Measurements from ENCODE around the gene TMEM132D. TPM values are rescaled to one million over a fixed set of nuclear protein-coding genes. Genes with fewer than 3 reads are reported as not detected.

Gene TMEM132D
- total and polyA plus RNA-seq, 4 donors = 0.01 to 0.14 (median 0.08) TPM

DNA sequence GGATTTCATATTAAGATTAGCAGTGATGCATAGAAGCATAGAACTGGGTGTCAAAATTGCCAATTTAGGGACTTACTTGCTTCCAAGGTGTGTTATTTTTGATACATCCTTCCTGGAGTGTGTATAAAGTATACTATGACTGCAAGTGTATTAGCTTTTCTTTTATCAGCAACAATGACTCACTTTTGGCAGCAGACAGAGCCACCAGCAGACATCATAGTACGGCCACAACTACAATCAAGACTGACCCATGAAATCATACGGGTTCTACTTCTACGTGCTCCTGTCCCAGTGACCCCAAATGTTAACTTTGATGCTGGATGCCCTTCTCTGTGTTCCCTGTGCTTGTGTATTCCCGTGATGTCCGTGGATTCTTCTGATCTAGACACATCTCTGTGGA lies 443.9 kb downstream of the TMEM132D start:
- Histone ChIP-seq H3K4me3 (ENCODE audit: low read depth in 1 of 3, low read length in 3 of 3) (no peak overlapping the region), H3K36me3 (ENCODE audit: control insufficient read depth in 4 of 4, insufficient read depth in 3 of 4, low read depth in 1 of 4, low read length in 3 of 4) (no peaks in the 10 kb centered on the region), H3K27ac (ENCODE audit: low read depth in 1 of 2, low read length in 2 of 2) (no peak overlapping the region), H3K4me1 (ENCODE audit: control insufficient read depth in 4 of 4, insufficient read depth in 4 of 4, low read length in 3 of 4) (no peaks in the 10 kb centered on the region), H3K9me3 (ENCODE audit: control insufficient read depth in 4 of 4, low read length in 3 of 4) (no peaks in the 10 kb centered on the region), H3K27me3 (ENCODE audit: control insufficient read depth in 4 of 4, insufficient read depth in 4 of 4, low read length in 3 of 4) (peaks cover 0 to 2% (median under 1%) of the 10 kb centered on the region in 4 donors), H3K9ac (ENCODE audit: low read depth in 1 of 2, low read length in 2 of 2) (no peak overlapping the region)
- WGBS = 66% methylated on average over 5 of the region's 5 CpGs
- DNase-seq (ENCODE audit: low spot score) = no peak
- TF ChIP-seq JUND (IDR thresholded peaks at IDR 0.05) (no peak), HNF4A (conservative IDR thresholded peaks at IDR 0.05) (no peak), SP1 (IDR thresholded peaks at IDR 0.05) (no peak), RAD21 (IDR thresholded peaks at IDR 0.05) (no peak), YY1 (IDR thresholded peaks at IDR 0.05) (no peak), TAF1 (conservative IDR thresholded peaks at IDR 0.05) (no peak), NR2F2 (IDR thresholded peaks at IDR 0.05) (no peak), EGR1 (IDR thresholded peaks at IDR 0.05; ENCODE audit: low read depth in 2 of 2) (no peak), RXRA (IDR thresholded peaks at IDR 0.05) (no peak)
- TF ChIP-seq, protein P1, sequence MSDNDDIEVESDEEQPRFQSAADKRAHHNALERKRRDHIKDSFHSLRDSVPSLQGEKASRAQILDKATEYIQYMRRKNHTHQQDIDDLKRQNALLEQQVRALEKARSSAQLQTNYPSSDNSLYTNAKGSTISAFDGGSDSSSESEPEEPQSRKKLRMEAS (IDR thresholded peaks at IDR 0.05) = no peak
- TF ChIP-seq, protein P2, sequence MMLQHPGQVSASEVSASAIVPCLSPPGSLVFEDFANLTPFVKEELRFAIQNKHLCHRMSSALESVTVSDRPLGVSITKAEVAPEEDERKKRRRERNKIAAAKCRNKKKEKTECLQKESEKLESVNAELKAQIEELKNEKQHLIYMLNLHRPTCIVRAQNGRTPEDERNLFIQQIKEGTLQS (IDR thresholded peaks at IDR 0.05) = no peak

DNA sequence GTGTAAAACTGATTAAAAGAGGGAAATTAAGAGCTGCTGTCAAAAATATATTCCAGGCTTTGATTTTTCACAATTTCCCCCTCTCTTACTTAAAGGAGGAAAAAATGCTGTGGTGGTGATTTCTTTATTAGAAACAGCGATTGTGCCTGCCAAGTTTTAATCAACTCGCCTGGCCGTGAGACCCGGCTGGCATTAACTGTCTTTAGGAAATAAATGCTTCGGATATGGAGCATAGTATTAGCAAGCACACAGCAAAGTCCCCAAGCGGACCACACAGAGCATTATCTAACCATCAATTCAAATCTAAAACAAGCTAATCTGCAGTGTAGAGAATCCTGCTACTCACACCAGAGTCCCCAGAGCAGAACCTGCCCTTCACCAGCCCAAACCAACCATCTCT lies 457.1 kb downstream of the TMEM132D start:
- 68% methylated on average over 6 of the region's 6 CpGs for WGBS
- Histone ChIP-seq H3K4me1 (ENCODE audit: control insufficient read depth in 4 of 4, insufficient read depth in 4 of 4, low read length in 3 of 4) (no peaks in the 10 kb centered on the region), H3K9ac (ENCODE audit: low read depth in 1 of 2, low read length in 2 of 2) (no peak overlapping the region), H3K9me3 (ENCODE audit: control insufficient read depth in 4 of 4, low read length in 3 of 4) (no peaks in the 10 kb centered on the region), H3K36me3 (ENCODE audit: control insufficient read depth in 4 of 4, insufficient read depth in 3 of 4, low read depth in 1 of 4, low read length in 3 of 4) (no peaks in the 10 kb centered on the region), H3K27ac (ENCODE audit: low read depth in 1 of 2, low read length in 2 of 2) (no peak overlapping the region), H3K4me3 (ENCODE audit: low read depth in 1 of 3, low read length in 3 of 3) (no peak overlapping the region), H3K27me3 (ENCODE audit: control insufficient read depth in 4 of 4, insufficient read depth in 4 of 4, low read length in 3 of 4) (peaks cover 0 to 1% (median 0%) of the 10 kb centered on the region in 4 donors)
- TF ChIP-seq FOXA2 (IDR thresholded peaks at IDR 0.05) = no peak
- no peak for TF ChIP-seq GABPA (IDR thresholded peaks at IDR 0.05 in 1 of 2, conservative IDR thresholded peaks at IDR 0.05 in 1 of 2)
- no peak for TF ChIP-seq HNF4G (IDR thresholded peaks at IDR 0.05)
- no peak for TF ChIP-seq YY1 (IDR thresholded peaks at IDR 0.05)
- TF ChIP-seq NR2F2 (IDR thresholded peaks at IDR 0.05) = no peak
- DNase-seq (ENCODE audit: low spot score) = no peak

DNA sequence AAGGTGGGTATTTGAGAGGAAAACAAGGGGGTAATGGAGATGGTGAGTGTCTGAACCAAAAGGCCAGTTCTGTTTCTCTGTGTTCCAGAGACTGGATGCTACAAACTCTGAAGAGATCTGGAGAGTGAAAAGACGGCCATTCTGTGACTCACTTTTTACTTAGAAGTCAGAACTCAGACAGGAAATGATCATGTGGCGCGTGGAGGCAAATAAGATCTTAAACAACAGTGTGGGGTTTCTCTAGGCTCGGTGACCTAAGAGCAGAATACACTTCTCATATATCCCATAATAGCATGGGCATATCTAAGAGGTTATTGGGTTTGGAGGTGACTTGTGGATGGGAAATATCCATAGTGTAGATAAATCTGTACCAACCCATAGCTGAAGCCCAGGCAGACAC lies 463.5 kb downstream of the TMEM132D start:
- no peaks in the 10 kb centered on the region for H3K4me1 ChIP-seq (ENCODE audit: control insufficient read depth in 4 of 4, insufficient read depth in 4 of 4, low read length in 3 of 4)
- TF ChIP-seq, protein P3, sequence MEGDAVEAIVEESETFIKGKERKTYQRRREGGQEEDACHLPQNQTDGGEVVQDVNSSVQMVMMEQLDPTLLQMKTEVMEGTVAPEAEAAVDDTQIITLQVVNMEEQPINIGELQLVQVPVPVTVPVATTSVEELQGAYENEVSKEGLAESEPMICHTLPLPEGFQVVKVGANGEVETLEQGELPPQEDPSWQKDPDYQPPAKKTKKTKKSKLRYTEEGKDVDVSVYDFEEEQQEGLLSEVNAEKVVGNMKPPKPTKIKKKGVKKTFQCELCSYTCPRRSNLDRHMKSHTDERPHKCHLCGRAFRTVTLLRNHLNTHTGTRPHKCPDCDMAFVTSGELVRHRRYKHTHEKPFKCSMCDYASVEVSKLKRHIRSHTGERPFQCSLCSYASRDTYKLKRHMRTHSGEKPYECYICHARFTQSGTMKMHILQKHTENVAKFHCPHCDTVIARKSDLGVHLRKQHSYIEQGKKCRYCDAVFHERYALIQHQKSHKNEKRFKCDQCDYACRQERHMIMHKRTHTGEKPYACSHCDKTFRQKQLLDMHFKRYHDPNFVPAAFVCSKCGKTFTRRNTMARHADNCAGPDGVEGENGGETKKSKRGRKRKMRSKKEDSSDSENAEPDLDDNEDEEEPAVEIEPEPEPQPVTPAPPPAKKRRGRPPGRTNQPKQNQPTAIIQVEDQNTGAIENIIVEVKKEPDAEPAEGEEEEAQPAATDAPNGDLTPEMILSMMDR (IDR thresholded peaks at IDR 0.05; ENCODE audit: low read depth, low read length, missing input control) = no peak
- no peak for TF ChIP-seq TAF1 (conservative IDR thresholded peaks at IDR 0.05)
- no peak for TF ChIP-seq NR2F2 (IDR thresholded peaks at IDR 0.05)
- no peak for TF ChIP-seq SP1 (IDR thresholded peaks at IDR 0.05)
- no peak for TF ChIP-seq JUND (IDR thresholded peaks at IDR 0.05)
- no peak for TF ChIP-seq HNF4A (conservative IDR thresholded peaks at IDR 0.05)
- TF ChIP-seq, protein P2 (IDR thresholded peaks at IDR 0.05) = no peak
- TF ChIP-seq, protein P4, sequence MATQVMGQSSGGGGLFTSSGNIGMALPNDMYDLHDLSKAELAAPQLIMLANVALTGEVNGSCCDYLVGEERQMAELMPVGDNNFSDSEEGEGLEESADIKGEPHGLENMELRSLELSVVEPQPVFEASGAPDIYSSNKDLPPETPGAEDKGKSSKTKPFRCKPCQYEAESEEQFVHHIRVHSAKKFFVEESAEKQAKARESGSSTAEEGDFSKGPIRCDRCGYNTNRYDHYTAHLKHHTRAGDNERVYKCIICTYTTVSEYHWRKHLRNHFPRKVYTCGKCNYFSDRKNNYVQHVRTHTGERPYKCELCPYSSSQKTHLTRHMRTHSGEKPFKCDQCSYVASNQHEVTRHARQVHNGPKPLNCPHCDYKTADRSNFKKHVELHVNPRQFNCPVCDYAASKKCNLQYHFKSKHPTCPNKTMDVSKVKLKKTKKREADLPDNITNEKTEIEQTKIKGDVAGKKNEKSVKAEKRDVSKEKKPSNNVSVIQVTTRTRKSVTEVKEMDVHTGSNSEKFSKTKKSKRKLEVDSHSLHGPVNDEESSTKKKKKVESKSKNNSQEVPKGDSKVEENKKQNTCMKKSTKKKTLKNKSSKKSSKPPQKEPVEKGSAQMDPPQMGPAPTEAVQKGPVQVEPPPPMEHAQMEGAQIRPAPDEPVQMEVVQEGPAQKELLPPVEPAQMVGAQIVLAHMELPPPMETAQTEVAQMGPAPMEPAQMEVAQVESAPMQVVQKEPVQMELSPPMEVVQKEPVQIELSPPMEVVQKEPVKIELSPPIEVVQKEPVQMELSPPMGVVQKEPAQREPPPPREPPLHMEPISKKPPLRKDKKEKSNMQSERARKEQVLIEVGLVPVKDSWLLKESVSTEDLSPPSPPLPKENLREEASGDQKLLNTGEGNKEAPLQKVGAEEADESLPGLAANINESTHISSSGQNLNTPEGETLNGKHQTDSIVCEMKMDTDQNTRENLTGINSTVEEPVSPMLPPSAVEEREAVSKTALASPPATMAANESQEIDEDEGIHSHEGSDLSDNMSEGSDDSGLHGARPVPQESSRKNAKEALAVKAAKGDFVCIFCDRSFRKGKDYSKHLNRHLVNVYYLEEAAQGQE (IDR thresholded peaks at IDR 0.05) = no peak
- TF ChIP-seq, protein P1 (IDR thresholded peaks at IDR 0.05) = no peak
- TF ChIP-seq RAD21 (IDR thresholded peaks at IDR 0.05) = no peak
- TF ChIP-seq, protein P5, sequence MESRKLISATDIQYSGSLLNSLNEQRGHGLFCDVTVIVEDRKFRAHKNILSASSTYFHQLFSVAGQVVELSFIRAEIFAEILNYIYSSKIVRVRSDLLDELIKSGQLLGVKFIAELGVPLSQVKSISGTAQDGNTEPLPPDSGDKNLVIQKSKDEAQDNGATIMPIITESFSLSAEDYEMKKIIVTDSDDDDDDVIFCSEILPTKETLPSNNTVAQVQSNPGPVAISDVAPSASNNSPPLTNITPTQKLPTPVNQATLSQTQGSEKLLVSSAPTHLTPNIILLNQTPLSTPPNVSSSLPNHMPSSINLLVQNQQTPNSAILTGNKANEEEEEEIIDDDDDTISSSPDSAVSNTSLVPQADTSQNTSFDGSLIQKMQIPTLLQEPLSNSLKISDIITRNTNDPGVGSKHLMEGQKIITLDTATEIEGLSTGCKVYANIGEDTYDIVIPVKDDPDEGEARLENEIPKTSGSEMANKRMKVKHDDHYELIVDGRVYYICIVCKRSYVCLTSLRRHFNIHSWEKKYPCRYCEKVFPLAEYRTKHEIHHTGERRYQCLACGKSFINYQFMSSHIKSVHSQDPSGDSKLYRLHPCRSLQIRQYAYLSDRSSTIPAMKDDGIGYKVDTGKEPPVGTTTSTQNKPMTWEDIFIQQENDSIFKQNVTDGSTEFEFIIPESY (IDR thresholded peaks at IDR 0.05) = no peak
- TF ChIP-seq GABPA (IDR thresholded peaks at IDR 0.05 in 1 of 2, conservative IDR thresholded peaks at IDR 0.05 in 1 of 2) = no peak
- no peak for TF ChIP-seq HNF4G (IDR thresholded peaks at IDR 0.05)
- H3K4me3 ChIP-seq (ENCODE audit: low read depth in 1 of 3, low read length in 3 of 3) = no peak overlapping the region
- H3K36me3 ChIP-seq (ENCODE audit: control insufficient read depth in 4 of 4, insufficient read depth in 3 of 4, low read depth in 1 of 4, low read length in 3 of 4) = no peaks in the 10 kb centered on the region
- WGBS = 79% methylated on average over 4 of the region's 4 CpGs
- peaks cover 0 to 1% (median 0%) of the 10 kb centered on the region in 4 donors for H3K9me3 ChIP-seq (ENCODE audit: control insufficient read depth in 4 of 4, low read length in 3 of 4)
- no peak overlapping the region for H3K9ac ChIP-seq (ENCODE audit: low read depth in 1 of 2, low read length in 2 of 2)
- no peak overlapping the region for H3K27ac ChIP-seq (ENCODE audit: low read depth in 1 of 2, low read length in 2 of 2)
- no peak for DNase-seq (ENCODE audit: low spot score)
- peaks cover 0 to 8% (median 0%) of the 10 kb centered on the region in 4 donors for H3K27me3 ChIP-seq (ENCODE audit: control insufficient read depth in 4 of 4, insufficient read depth in 4 of 4, low read length in 3 of 4)

All from liver (tissue), 9 donors.